ENCODE results near the gene SNX8. TPM values are rescaled to one million over a fixed set of nuclear protein-coding genes. Genes with fewer than 3 reads are reported as not detected.

Gene SNX8
- total RNA-seq, 1 experiment from 2014 or later = 86.6 TPM

DNA sequence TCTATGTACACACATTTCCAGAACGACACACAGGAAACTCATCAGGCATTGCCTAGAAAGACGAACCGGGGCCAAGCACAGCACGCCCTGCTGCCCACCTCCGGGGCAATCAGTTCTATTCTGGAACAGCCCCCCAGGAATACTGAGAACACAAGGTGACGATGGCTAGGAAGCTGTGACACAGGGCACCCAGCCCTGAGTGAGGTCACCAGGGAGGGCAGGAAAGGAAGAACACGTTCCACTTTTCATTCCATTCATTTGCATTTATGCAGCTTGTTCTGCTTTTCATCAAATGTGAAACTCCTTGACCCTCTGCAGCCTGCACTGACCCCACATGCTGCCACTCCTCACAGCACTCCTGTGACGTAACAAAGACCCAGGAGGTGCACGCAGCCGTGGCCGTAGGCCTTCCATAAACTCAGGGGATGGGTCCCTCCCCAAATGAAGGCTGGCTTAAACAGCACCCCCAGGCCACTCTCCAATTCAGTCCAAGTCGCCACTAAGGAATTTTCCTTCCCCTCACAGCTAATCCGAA is 110.4 kb downstream of the SNX8 start:
- H3K4me3 Mint-ChIP-seq (ENCODE audit: unreplicated experiment) = no peak overlapping the region
- TF ChIP-seq, protein P1, sequence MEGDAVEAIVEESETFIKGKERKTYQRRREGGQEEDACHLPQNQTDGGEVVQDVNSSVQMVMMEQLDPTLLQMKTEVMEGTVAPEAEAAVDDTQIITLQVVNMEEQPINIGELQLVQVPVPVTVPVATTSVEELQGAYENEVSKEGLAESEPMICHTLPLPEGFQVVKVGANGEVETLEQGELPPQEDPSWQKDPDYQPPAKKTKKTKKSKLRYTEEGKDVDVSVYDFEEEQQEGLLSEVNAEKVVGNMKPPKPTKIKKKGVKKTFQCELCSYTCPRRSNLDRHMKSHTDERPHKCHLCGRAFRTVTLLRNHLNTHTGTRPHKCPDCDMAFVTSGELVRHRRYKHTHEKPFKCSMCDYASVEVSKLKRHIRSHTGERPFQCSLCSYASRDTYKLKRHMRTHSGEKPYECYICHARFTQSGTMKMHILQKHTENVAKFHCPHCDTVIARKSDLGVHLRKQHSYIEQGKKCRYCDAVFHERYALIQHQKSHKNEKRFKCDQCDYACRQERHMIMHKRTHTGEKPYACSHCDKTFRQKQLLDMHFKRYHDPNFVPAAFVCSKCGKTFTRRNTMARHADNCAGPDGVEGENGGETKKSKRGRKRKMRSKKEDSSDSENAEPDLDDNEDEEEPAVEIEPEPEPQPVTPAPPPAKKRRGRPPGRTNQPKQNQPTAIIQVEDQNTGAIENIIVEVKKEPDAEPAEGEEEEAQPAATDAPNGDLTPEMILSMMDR (IDR thresholded peaks at IDR 0.05; ENCODE audit: insufficient read depth in 1 of 2, low read depth in 1 of 2, low read length in 1 of 2, severe bottlenecking in 1 of 2, unreplicated experiment in 1 of 2) = no peak
- H3K36me3 Mint-ChIP-seq (ENCODE audit: insufficient read depth, unreplicated experiment) = peaks cover 56% of the 10 kb centered on the region
- peaks cover 17% of the 10 kb centered on the region for H3K4me1 ChIP-seq
- peaks cover 9% of the 10 kb centered on the region for H3K4me1 Mint-ChIP-seq (ENCODE audit: low read depth, unreplicated experiment)
- H3K4me3 ChIP-seq (ENCODE audit: low read depth, low read length) = no peak overlapping the region
- peak overlapping the region; percentile 69 for H3K27ac Mint-ChIP-seq (ENCODE audit: unreplicated experiment)
- no peaks in the 10 kb centered on the region for H3K9me3 ChIP-seq
- intact Hi-C loops (cut with micrococcal nuclease; ENCODE audit: unreplicated experiment) = no loop called here
- BruUV-seq (replicated peaks) = no TSS peak
- no peaks in the 10 kb centered on the region for H3K9me3 Mint-ChIP-seq (ENCODE audit: unreplicated experiment)
- peaks cover 8% of the 10 kb centered on the region for H3K36me3 ChIP-seq (ENCODE audit: control insufficient read depth, insufficient read depth, low read length)
- no peaks in the 10 kb centered on the region for H3K27me3 ChIP-seq (replicated peaks; ENCODE audit: control insufficient read depth, insufficient read depth, low read length)
- POLR2A ChIA-PET = no interaction called here
- CTCF ChIA-PET = interaction anchor here (0.5 kb wide), 1 partner anchor 57 kb away, joined by 3 read pairs; no protein-coding TSS in a partner anchor
- DNase-seq = peak in 1 of 2 experiments; percentile 37
- H3K27me3 Mint-ChIP-seq (ENCODE audit: insufficient read depth, unreplicated experiment) = no peaks in the 10 kb centered on the region

DNA sequence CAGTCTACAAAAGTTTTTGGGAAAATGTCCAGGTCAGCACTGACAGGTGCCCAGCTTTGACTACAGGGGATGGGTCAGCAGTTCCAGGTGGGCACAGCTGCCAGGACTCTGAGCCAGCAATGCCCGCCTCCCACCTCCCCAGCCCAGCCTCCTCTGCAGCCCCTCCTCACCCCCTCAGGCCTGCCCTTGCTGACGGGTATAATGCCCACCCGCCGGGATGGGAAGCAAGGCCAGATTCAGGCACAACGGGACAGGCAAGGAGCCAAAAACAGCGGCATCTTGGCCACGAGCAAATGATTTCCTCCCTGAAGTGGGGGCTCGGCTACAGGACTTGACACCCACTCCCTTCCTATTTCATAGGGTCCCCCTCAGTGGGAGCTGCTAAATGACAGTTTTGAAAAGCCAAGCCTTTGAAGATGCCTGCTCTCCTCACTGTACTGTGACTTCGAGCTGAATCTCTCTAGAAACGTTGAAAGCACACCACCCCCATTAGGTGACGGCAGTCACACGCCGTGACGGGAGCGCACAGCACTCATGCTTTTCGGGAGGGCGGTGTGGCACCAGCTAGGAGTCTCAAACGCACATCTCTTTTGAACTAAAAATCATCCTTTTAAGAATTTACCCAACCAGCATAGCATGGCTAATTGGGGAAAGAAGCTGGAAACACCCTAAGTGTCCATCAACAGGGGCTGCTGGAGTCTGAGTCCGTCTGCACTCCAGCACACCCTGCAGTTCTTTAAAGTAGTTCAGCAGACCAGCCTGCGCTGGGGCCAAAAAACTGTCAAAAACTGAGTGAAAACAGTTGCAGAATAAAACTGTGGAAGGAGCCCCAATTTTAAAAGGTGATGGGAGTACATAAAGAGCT is 111.1 kb downstream of the SNX8 start:
- intact Hi-C loops (cut with micrococcal nuclease; ENCODE audit: unreplicated experiment) = loop anchor here (1.0 kb wide), 1 partner anchor 29 kb away; no protein-coding TSS in a partner anchor
- H3K27me3 Mint-ChIP-seq (ENCODE audit: insufficient read depth, unreplicated experiment) = no peaks in the 10 kb centered on the region
- H3K27ac Mint-ChIP-seq (ENCODE audit: unreplicated experiment) = no peak overlapping the region
- Histone ChIP-seq H3K36me3 (ENCODE audit: control insufficient read depth, insufficient read depth, low read length) (peaks cover 4% of the 10 kb centered on the region), H3K4me3 (ENCODE audit: low read depth, low read length) (no peak overlapping the region), H3K27me3 (replicated peaks; ENCODE audit: control insufficient read depth, insufficient read depth, low read length) (no peaks in the 10 kb centered on the region), H3K9me3 (no peaks in the 10 kb centered on the region), H3K4me1 (peaks cover 17% of the 10 kb centered on the region)
- TF ChIP-seq, protein P1 (IDR thresholded peaks at IDR 0.05; ENCODE audit: insufficient read depth in 1 of 2, low read depth in 1 of 2, low read length in 1 of 2, severe bottlenecking in 1 of 2, unreplicated experiment in 1 of 2) = no peak
- DNase-seq = peak in 1 of 2 experiments; percentile 9
- POLR2A ChIA-PET = no interaction called here
- CTCF ChIA-PET = interaction anchor here (0.5 kb wide), 1 partner anchor 56 kb away, joined by 3 read pairs; no protein-coding TSS in a partner anchor
- H3K9me3 Mint-ChIP-seq (ENCODE audit: unreplicated experiment) = no peaks in the 10 kb centered on the region
- peaks cover 9% of the 10 kb centered on the region for H3K4me1 Mint-ChIP-seq (ENCODE audit: low read depth, unreplicated experiment)
- no TSS peak for BruUV-seq (replicated peaks)
- peaks cover 60% of the 10 kb centered on the region for H3K36me3 Mint-ChIP-seq (ENCODE audit: insufficient read depth, unreplicated experiment)
- H3K4me3 Mint-ChIP-seq (ENCODE audit: unreplicated experiment) = no peak overlapping the region

DNA sequence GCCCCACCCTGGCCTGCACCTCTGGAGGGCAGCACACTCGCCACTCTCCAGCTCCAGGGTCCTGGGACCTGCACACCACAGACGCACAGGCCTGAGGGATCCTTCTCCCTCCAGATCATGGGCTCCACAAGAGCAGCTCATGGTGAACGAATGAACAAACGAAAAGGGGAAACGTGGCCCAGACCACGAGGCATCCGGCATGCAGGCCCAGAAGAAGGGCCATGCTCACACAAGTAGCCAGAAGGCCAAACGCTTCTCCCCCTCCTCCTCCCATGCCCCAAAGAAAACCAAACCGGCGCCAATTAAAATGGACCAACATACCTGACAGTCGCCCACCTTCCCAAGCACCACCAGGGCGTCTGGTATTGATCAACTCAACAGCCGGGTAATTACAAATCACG is 111.9 kb downstream of the SNX8 start:
- H3K4me1 Mint-ChIP-seq (ENCODE audit: low read depth, unreplicated experiment) = peaks cover 9% of the 10 kb centered on the region
- Histone ChIP-seq H3K36me3 (ENCODE audit: control insufficient read depth, insufficient read depth, low read length) (peaks cover 3% of the 10 kb centered on the region), H3K9me3 (no peaks in the 10 kb centered on the region), H3K27me3 (replicated peaks; ENCODE audit: control insufficient read depth, insufficient read depth, low read length) (no peaks in the 10 kb centered on the region), H3K4me3 (ENCODE audit: low read depth, low read length) (no peak overlapping the region), H3K4me1 (peaks cover 17% of the 10 kb centered on the region)
- no peak overlapping the region for H3K4me3 Mint-ChIP-seq (ENCODE audit: unreplicated experiment)
- H3K36me3 Mint-ChIP-seq (ENCODE audit: insufficient read depth, unreplicated experiment) = peaks cover 63% of the 10 kb centered on the region
- intact Hi-C loops (cut with micrococcal nuclease; ENCODE audit: unreplicated experiment) = loop anchor here (1.0 kb wide), 1 partner anchor 28 kb away; no protein-coding TSS in a partner anchor
- ChIA-PET POLR2A (no interaction called here), CTCF (no interaction called here)
- DNase-seq = peak in 1 of 2 experiments; percentile 25
- TF ChIP-seq, protein P1 (IDR thresholded peaks at IDR 0.05; ENCODE audit: insufficient read depth in 1 of 2, low read depth in 1 of 2, low read length in 1 of 2, severe bottlenecking in 1 of 2, unreplicated experiment in 1 of 2) = no peak
- no peaks in the 10 kb centered on the region for H3K27me3 Mint-ChIP-seq (ENCODE audit: insufficient read depth, unreplicated experiment)
- H3K9me3 Mint-ChIP-seq (ENCODE audit: unreplicated experiment) = no peaks in the 10 kb centered on the region
- no peak overlapping the region for H3K27ac Mint-ChIP-seq (ENCODE audit: unreplicated experiment)
- no TSS peak for BruUV-seq (replicated peaks)

Small RNAs within 50 kb of the gene (microRNA-seq; reads per million reads assigned to microRNA genes)
- 0.74 reads per million for gene MIR6836

Other genes starting within 250 kb of the SNX8 start
- 58.6 and 65.8 TPM in 2 replicates for gene MAD1L1, start 81.5 kb downstream of the SNX8 start, total RNA-seq (2022)
- gene MRM2, start 72.2 kb downstream of the SNX8 start, total RNA-seq (2022) = 48.8 and 49.3 TPM in 2 replicates
- gene NUDT1, start 72.2 kb downstream of the SNX8 start, total RNA-seq (2022) = 41.5 and 42.8 TPM in 2 replicates
- 306 and 314 TPM in 2 replicates for gene EIF3B, start 40.4 kb upstream of the SNX8 start, total RNA-seq (2022)
- 26.0 and 28.0 TPM in 2 replicates for gene CHST12, start 89.2 kb upstream of the SNX8 start, total RNA-seq (2022)
- gene GRIFIN, start 162.0 kb upstream of the SNX8 start, total RNA-seq (2022) = not detected in 2 replicates
- gene LFNG, start 205.3 kb upstream of the SNX8 start, total RNA-seq (2022) = 4.5 and 5.1 TPM in 2 replicates
- 33.2 and 33.5 TPM in 2 replicates for gene BRAT1, start 241.1 kb upstream of the SNX8 start, total RNA-seq (2022)
- gene IQCE, start 244.5 kb upstream of the SNX8 start, total RNA-seq (2022) = 13.4 and 18.7 TPM in 2 replicates